ENCODE data around the gene CAMSAP1. TPM values are rescaled to one million over a fixed set of nuclear protein-coding genes. Genes with fewer than 3 reads are reported as not detected.

The CAMSAP1 gene
- total RNA-seq, 1 experiment from 2014 or later: 24.8 TPM

- ATAC-seq (no peak), DNase-seq (ENCODE audit: low read depth, low spot score) (no peak)
- POLR2A ChIA-PET: no interaction called here
- TF ChIP-seq, protein P1, sequence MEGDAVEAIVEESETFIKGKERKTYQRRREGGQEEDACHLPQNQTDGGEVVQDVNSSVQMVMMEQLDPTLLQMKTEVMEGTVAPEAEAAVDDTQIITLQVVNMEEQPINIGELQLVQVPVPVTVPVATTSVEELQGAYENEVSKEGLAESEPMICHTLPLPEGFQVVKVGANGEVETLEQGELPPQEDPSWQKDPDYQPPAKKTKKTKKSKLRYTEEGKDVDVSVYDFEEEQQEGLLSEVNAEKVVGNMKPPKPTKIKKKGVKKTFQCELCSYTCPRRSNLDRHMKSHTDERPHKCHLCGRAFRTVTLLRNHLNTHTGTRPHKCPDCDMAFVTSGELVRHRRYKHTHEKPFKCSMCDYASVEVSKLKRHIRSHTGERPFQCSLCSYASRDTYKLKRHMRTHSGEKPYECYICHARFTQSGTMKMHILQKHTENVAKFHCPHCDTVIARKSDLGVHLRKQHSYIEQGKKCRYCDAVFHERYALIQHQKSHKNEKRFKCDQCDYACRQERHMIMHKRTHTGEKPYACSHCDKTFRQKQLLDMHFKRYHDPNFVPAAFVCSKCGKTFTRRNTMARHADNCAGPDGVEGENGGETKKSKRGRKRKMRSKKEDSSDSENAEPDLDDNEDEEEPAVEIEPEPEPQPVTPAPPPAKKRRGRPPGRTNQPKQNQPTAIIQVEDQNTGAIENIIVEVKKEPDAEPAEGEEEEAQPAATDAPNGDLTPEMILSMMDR (IDR thresholded peaks at IDR 0.05): no peak
- TF ChIP-seq TCF7L2 (IDR thresholded peaks at IDR 0.05; ENCODE audit: low read depth, low read length) (no peak), SIN3A (IDR thresholded peaks at IDR 0.05; ENCODE audit: borderline replicate concordance, insufficient read depth, low read depth, low read length) (no peak), POLR2AphosphoS5 (IDR thresholded peaks at IDR 0.05; ENCODE audit: low read depth, low read length) (no peak)
- TF ChIP-seq, protein P2, sequence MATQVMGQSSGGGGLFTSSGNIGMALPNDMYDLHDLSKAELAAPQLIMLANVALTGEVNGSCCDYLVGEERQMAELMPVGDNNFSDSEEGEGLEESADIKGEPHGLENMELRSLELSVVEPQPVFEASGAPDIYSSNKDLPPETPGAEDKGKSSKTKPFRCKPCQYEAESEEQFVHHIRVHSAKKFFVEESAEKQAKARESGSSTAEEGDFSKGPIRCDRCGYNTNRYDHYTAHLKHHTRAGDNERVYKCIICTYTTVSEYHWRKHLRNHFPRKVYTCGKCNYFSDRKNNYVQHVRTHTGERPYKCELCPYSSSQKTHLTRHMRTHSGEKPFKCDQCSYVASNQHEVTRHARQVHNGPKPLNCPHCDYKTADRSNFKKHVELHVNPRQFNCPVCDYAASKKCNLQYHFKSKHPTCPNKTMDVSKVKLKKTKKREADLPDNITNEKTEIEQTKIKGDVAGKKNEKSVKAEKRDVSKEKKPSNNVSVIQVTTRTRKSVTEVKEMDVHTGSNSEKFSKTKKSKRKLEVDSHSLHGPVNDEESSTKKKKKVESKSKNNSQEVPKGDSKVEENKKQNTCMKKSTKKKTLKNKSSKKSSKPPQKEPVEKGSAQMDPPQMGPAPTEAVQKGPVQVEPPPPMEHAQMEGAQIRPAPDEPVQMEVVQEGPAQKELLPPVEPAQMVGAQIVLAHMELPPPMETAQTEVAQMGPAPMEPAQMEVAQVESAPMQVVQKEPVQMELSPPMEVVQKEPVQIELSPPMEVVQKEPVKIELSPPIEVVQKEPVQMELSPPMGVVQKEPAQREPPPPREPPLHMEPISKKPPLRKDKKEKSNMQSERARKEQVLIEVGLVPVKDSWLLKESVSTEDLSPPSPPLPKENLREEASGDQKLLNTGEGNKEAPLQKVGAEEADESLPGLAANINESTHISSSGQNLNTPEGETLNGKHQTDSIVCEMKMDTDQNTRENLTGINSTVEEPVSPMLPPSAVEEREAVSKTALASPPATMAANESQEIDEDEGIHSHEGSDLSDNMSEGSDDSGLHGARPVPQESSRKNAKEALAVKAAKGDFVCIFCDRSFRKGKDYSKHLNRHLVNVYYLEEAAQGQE (IDR thresholded peaks at IDR 0.05; ENCODE audit: insufficient read depth in 1 of 2, low read depth in 2 of 2, low read length in 1 of 2): no peak
- Histone ChIP-seq H3K4me3 (ENCODE audit: low read depth in 2 of 2, low read length in 2 of 2) (no peak overlapping the region), H3K27ac (ENCODE audit: low read length) (no peak overlapping the region), H3K9me3 (ENCODE audit: control insufficient read depth, insufficient read depth, low read depth, low read length) (no peaks in the 10 kb centered on the region), H3K4me1 (ENCODE audit: control insufficient read depth, insufficient read depth, low read length) (no peaks in the 10 kb centered on the region), H3K27me3 (ENCODE audit: control insufficient read depth, insufficient read depth, low read length) (no peaks in the 10 kb centered on the region), H3K36me3 (ENCODE audit: control insufficient read depth, insufficient read depth, low read length) (no peaks in the 10 kb centered on the region)
- CTCF ChIA-PET: no interaction called here
- in situ Hi-C loops (cut with HindIII; ENCODE audit: low pct_unique_long_range_greater_than_20kb, low sequenced_read_pairs) (no loop called here), intact Hi-C loops (cut with micrococcal nuclease; ENCODE audit: unreplicated experiment) (no loop called here)
- no TSS peak for BruUV-seq (replicated peaks)
Measured at GRCh38 chr9:135759676-135760300, 147.6 kb downstream of the CAMSAP1 start.

DNA sequence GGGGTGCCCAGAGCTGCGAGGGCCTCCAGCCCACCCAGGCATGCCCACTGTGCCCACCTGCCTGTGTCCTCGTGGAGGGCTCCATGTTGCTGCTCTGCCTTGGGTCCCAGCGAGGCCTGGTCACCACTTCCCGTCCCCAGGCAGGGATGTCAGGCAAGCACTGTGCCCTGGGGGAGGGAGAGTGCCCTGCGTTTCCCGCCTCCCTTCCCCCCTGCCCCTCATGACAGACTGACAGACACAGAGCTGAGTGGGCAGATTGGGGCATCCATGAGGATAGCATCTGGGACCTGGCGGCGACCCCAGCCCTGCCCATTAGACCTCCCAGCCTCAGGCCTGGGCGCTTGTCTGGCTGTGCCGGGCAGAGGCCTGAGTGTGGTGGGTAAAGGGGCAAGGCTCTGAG is 148.5 kb downstream of the CAMSAP1 start:
- ChIA-PET CTCF (no interaction called here), POLR2A (no interaction called here)
- intact Hi-C loops (cut with micrococcal nuclease; ENCODE audit: unreplicated experiment): no loop called here
- no peak for TF ChIP-seq TCF7L2 (IDR thresholded peaks at IDR 0.05; ENCODE audit: low read depth, low read length)
- no peak for TF ChIP-seq SIN3A (IDR thresholded peaks at IDR 0.05; ENCODE audit: borderline replicate concordance, insufficient read depth, low read depth, low read length)
- TF ChIP-seq, protein P2 (IDR thresholded peaks at IDR 0.05; ENCODE audit: insufficient read depth in 1 of 2, low read depth in 2 of 2, low read length in 1 of 2): no peak
- no peak for TF ChIP-seq POLR2AphosphoS5 (IDR thresholded peaks at IDR 0.05; ENCODE audit: low read depth, low read length)
- TF ChIP-seq, protein P1 (IDR thresholded peaks at IDR 0.05): no peak
- no peak for DNase-seq (ENCODE audit: low read depth, low spot score)
- H3K27ac ChIP-seq (ENCODE audit: low read length): no peak overlapping the region
- H3K4me1 ChIP-seq (ENCODE audit: control insufficient read depth, insufficient read depth, low read length): no peaks in the 10 kb centered on the region
- in situ Hi-C loops (cut with HindIII; ENCODE audit: low pct_unique_long_range_greater_than_20kb, low sequenced_read_pairs): no loop called here
- H3K9me3 ChIP-seq (ENCODE audit: control insufficient read depth, insufficient read depth, low read depth, low read length): no peaks in the 10 kb centered on the region
- H3K36me3 ChIP-seq (ENCODE audit: control insufficient read depth, insufficient read depth, low read length): no peaks in the 10 kb centered on the region
- H3K4me3 ChIP-seq (ENCODE audit: low read depth in 2 of 2, low read length in 2 of 2): no peak overlapping the region
- no TSS peak for BruUV-seq (replicated peaks)
- H3K27me3 ChIP-seq (ENCODE audit: control insufficient read depth, insufficient read depth, low read length): no peaks in the 10 kb centered on the region
- no peak for ATAC-seq
